GM20000 (cell line): Measurements from ENCODE around the gene LTO1.

Experiments
- DNase-seq: peaks from one replicate; pipeline ENCODE4 v3.0.0; 2012; ENCODE audit warnings: low spot score
- TF ChIP-seq, protein P1 (sequence below): IDR thresholded peaks from 2 replicates; pipeline ENCODE4 v1.5.1; 2012; ENCODE audit warnings: mild to moderate bottlenecking, control low read depth; ENCODE audit errors: extremely low read depth, missing control alignments

The LTO1 gene, protein sequence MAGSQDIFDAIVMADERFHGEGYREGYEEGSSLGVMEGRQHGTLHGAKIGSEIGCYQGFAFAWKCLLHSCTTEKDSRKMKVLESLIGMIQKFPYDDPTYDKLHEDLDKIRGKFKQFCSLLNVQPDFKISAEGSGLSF

DNA sequence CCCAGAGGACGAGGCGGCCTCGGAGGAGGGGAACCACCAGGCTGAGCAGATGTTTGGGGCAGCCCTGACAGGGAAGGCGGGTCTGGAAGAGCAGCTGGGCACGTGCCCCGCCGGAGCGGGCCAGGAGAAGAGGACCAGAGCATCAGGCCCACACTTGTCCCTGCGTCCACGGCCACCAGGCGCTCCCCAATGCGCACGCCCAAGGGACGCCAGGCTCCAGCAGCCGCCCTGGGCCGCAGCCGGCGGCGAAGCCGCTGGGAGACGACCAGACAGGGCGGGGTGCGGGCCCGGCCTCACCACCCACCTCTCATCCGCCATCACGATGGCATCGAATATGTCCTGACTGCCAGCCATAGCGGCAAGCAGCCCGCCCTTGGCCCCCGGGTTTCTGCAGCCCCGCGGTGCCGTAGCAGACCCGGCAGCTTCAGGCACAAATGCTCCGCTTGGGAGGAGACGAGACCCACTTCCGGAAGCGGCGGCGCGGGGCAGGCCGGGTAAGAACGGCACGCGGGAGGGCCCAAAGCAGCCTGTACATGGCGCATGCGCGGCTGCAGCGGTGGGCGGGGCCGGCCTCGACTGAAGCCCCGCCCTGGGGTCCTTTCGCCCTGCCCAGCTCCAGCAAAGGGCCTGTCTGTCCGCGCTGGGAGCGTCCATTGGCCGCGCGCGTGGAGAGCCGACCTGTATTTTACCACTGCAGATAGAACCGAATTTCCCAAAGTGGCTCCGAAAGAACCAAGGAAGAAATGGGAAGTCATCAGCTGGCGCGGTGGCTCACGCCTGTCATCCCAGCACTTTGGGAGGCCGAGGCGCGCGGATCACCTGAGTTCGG lies at the start of gene LTO1:
Gene LTO1 (minus strand): TSS at position 468 of the 829 bp plus-strand sequence. CDS start 114 bp downstream, at position 354.
- peak; percentile 99 for DNase-seq
- TF ChIP-seq, protein P1, sequence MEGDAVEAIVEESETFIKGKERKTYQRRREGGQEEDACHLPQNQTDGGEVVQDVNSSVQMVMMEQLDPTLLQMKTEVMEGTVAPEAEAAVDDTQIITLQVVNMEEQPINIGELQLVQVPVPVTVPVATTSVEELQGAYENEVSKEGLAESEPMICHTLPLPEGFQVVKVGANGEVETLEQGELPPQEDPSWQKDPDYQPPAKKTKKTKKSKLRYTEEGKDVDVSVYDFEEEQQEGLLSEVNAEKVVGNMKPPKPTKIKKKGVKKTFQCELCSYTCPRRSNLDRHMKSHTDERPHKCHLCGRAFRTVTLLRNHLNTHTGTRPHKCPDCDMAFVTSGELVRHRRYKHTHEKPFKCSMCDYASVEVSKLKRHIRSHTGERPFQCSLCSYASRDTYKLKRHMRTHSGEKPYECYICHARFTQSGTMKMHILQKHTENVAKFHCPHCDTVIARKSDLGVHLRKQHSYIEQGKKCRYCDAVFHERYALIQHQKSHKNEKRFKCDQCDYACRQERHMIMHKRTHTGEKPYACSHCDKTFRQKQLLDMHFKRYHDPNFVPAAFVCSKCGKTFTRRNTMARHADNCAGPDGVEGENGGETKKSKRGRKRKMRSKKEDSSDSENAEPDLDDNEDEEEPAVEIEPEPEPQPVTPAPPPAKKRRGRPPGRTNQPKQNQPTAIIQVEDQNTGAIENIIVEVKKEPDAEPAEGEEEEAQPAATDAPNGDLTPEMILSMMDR = no peak

DNA sequence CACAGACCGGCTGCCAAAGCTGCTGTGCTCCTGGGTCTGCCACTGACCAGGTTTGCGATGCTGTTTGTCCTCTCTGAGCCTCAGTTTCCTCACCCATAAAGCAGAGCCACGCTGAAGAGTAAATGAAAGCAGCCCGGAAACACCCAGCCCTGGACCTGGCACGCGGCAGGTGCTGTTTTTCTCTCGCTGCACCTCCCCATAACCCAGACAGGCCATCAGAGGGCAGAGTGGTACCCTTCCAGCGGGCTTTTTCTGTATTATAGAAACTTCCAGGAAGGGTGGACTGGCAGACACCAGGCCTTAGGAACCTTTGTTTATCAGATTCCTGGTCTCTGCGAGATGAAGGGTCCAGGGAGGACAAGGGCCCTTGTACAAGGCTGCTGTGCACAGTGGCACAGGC lies 46.6 kb upstream of the LTO1 start:
- no peak for DNase-seq
- TF ChIP-seq, protein P1 = no peak

DNA sequence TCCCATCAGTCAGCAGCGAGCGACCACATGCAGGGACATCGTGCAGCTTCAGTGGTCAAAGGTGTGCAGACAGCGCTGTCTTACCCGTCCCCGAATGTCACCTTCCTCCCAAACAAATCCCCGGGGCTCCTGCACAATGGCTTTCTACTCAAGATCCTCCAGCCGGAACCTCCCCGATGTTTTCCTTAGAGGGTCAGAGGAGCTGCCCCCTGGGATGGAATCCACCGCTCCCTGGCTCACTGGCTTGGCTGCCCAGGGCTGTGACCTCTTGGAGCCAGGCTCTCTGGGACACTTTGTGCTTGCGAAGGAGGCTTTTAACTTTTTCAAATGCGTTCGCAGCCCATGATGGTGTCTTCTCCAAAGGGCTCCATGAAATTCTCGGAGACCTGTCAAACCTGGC lies 46.0 kb upstream of the LTO1 start:
- TF ChIP-seq, protein P1 = no peak

DNA sequence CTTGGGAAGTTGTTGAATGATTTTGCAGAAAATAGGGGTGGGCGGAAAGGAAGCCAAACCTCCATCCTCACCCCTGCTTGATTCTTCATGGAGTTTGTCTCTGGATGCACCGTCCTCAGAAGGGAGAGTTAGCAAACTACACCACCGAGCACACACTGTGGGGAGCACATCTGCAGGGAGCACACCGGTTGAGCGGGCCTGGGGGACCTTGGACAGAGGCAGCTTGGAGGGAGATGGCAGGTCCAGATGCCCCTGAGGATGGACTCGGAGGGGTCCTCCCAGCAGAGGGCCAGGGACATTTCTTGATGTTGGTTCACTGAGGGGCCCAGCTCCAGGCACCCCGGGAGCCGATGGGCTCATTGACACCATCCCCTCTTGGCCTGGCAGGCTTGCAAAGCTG lies 43.8 kb upstream of the LTO1 start:
- TF ChIP-seq, protein P1 = no peak
- DNase-seq = no peak

More for the DNA sequence above, 46.0 kb upstream of the LTO1 start:
- DNase-seq = no peak

DNA sequence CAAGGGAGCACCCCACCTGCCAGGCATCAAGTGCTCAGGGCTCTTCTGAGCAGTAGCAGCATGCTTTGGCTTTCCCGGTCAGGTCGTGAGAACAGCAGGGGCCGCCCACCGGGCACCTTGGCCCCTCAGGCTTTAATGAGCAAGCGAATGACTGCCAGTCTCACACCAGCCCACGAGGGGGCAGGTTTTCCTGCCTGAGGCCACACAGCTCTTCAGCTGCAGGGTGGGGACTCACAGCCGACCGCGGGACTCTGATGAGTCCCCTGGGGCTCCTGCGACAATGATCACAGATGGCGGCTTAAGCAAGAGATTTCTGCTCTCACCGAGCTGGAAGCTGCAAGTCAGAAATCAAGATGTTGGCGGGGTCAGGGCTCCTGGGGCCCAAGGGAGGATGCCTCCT lies 43.0 kb upstream of the LTO1 start:
- peak; percentile 67 for DNase-seq

DNA sequence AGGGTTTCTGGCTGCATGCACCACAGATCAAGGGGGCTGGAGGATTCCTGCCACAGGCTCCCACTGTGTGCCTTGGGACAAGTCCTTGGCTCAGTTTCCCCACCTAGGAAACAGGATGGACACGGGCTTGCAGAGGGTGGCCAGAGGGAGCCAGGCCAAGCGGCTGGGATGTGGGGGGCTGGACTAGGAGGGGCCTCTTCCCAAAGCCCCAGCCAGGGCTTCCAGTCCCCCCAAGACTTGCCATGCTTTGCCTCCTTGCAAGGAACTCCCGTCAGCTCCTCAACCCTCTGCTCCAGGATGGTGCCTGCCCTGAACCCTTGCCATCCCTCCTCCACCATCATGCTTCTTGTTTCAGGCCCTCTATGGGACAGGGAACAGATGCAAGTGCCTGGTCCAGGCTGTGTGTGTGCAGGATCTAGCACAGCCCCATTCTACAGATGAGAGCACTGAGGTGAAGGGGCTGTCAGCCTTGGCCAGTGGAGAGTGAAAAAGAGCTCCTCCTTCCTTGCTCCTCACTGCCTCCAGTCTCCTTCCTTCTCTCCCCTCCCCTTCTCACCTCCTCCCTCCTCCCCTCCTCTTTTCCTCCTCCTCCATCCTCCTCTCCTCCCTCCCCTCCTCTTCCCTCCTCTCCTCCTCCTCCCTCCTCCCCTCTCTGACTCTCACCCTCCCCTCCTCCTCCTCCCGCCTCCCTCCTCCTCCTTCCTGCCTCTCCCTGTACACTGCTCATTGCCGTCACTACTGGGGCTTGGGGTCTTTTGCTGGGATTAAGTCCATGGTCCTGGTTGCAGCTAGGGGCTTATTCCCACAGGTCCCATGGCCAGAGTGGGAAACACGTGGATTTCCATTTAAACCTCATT lies 42.0 kb upstream of the LTO1 start:
- TF ChIP-seq, protein P1 = no peak
- DNase-seq = no peak

More for the DNA sequence above, 43.0 kb upstream of the LTO1 start:
- TF ChIP-seq, protein P1 = no peak
